Measurements from ENCODE around the gene RUSF1. TPM values are rescaled to one million over a fixed set of nuclear protein-coding genes. Genes with fewer than 3 reads are reported as not detected.

The RUSF1 gene
- total and polyA plus RNA-seq, 8 donors = 21.4 to 171 (median 47.0) TPM

DNA sequence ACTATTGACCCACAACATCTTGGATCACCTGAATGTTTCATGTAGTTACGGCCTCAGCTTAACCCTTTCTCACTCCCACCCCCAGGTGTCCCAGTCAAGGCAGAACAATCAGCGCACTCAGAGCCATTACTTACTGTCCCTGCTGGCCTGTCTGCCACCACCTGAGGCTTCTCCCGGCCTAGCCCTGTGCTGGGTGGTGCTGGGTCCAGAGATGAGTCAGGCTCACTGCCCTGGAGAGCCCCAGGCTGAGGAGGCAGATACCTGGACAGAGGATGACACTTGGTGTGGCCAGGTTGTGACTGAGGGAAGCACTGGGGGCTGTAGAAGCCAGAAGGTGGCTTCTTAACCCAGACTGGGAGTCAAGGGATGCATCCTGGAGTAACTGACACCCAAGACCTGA is 29.2 kb downstream of the RUSF1 start:
- H3K4me3 ChIP-seq = no peak overlapping the region
- DNase-seq = no peak
- peaks cover 23 to 54% (median 39%) of the 10 kb centered on the region in 4 donors for H3K4me1 ChIP-seq
- WGBS, 5 donors = 83 to 90% (median 85%) methylated on average over 3 of the region's 3 CpGs
- H3K27me3 ChIP-seq = no peaks in the 10 kb centered on the region
- H3K9me3 ChIP-seq = no peaks in the 10 kb centered on the region
- no peak overlapping the region for H3K27ac ChIP-seq
- peaks cover 21 to 44% (median 39%) of the 10 kb centered on the region in 4 donors for H3K36me3 ChIP-seq
- TF ChIP-seq POLR2AphosphoS5 (IDR thresholded peaks at IDR 0.05) (no peak), EP300 (IDR thresholded peaks at IDR 0.05) (no peak), POLR2A (IDR thresholded peaks at IDR 0.05) (no peak)
- intact Hi-C loops (cut with DNase I; ENCODE audit: low total_unique reads) = no loop called here

DNA sequence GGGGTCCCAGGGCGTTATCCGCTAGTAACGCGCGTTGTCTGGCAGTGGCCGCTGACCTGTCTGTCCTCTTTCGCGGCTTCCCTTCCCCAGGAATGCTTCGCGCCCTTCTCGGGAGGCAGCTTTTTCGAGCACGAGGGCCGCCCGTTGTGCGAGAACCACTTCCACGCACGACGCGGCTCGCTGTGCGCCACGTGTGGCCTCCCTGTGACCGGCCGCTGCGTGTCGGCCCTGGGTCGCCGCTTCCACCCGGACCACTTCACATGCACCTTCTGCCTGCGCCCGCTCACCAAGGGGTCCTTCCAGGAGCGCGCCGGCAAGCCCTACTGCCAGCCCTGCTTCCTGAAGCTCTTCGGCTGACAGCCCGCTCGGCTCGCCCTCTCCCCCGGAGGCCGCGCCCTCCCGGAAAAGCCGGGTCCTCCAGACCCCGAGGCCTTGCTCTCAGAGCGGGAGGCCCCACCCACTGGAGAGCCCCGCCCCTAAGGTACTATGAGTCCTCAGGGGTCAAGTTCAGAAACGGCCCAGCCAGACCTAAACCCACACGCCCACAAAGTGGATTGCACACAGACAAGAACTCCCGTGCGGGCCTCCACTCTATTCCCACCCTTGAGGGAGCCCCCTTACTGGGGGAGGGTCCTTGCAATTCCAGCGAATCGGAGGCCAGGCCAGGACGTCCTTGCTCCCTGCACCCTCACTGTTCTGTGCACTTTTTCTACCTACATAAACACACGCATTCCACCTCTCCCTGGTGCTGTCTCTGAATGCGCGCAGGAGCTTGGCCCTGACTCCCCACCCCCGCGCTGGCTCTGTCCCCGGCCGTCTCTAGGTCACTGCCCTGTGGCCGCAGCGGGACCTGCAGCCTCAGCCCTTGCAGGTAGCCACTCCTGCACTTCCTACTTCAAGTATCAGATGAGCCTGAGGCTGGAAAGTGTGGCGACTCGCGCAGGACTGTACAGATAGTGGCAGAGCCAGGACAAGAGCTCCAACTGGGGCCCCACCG is 30.7 kb downstream of the RUSF1 start:
- Histone ChIP-seq H3K4me1 (peaks cover 29 to 68% (median 49%) of the 10 kb centered on the region in 4 donors), H3K4me3 (peak overlapping the region; percentile 37 to 59 (median 45)), H3K9me3 (no peaks in the 10 kb centered on the region), H3K36me3 (peaks cover 21 to 51% (median 42%) of the 10 kb centered on the region in 4 donors), H3K27me3 (peaks cover 0 to 4% (median 0%) of the 10 kb centered on the region in 3 donors), H3K27ac (peak overlapping the region; percentile 82 to 93 (median 88))
- 19 to 38% (median 33%) methylated on average over 23 to 67 of the region's 67 CpGs for WGBS, 5 donors
- TF ChIP-seq POLR2AphosphoS5 (IDR thresholded peaks at IDR 0.05) = peak in 1 of 3 donors; percentile 70
- TF ChIP-seq EP300 (IDR thresholded peaks at IDR 0.05) = no peak
- no peak for TF ChIP-seq POLR2A (IDR thresholded peaks at IDR 0.05)
- TF ChIP-seq, protein P1, sequence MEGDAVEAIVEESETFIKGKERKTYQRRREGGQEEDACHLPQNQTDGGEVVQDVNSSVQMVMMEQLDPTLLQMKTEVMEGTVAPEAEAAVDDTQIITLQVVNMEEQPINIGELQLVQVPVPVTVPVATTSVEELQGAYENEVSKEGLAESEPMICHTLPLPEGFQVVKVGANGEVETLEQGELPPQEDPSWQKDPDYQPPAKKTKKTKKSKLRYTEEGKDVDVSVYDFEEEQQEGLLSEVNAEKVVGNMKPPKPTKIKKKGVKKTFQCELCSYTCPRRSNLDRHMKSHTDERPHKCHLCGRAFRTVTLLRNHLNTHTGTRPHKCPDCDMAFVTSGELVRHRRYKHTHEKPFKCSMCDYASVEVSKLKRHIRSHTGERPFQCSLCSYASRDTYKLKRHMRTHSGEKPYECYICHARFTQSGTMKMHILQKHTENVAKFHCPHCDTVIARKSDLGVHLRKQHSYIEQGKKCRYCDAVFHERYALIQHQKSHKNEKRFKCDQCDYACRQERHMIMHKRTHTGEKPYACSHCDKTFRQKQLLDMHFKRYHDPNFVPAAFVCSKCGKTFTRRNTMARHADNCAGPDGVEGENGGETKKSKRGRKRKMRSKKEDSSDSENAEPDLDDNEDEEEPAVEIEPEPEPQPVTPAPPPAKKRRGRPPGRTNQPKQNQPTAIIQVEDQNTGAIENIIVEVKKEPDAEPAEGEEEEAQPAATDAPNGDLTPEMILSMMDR (IDR thresholded peaks at IDR 0.05) = peak in 5 of 7 experiments; percentile 11 to 63 (median 40)
- peak; percentile 86 for DNase-seq
- intact Hi-C loops (cut with DNase I; ENCODE audit: low total_unique reads) = no loop called here

DNA sequence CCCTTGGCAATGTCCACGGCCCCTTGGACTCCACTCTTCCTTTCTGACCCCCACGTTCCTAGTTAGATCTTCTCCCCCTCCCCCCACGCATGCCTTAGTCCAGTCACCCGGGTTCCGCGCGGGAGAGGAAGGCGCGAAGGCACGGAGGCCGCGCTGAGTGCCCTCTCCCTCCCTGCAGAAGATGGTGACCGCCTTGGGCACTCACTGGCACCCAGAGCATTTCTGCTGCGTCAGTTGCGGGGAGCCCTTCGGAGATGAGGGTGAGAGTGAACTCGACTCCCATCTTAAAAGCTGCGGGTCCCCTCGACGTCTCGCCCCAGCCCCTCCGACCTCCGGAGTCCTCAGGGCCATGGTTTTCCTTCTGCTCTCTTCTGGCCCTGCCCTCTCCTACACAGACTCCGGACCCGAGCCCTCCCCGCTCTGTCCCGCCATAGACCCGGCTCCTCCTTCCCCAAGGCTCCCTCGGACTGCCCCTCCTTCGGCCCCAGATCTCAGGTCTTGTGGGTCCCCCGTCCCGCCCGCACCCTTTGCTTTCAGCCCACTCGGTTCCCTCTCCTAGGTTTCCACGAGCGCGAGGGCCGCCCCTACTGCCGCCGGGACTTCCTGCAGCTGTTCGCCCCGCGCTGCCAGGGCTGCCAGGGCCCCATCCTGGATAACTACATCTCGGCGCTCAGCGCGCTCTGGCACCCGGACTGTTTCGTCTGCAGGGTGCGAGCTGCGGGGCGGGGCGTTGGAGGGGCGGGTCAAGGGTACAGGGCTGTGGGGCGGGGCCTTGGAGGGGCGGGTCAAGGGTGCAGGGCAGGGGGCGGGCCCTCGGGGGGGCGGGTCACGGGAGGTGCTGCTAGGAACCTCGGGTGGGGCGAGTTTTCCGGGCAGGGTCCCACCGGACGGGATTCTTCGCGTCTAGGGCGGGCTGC is 31.6 kb downstream of the RUSF1 start:
- Histone ChIP-seq H3K27ac (peak overlapping the region; percentile 82 to 93 (median 88)), H3K4me1 (peaks cover 29 to 78% (median 58%) of the 10 kb centered on the region in 4 donors), H3K9me3 (no peaks in the 10 kb centered on the region), H3K36me3 (peaks cover 21 to 51% (median 42%) of the 10 kb centered on the region in 4 donors), H3K4me3 (peak overlapping the region; percentile 37 to 59 (median 45)), H3K27me3 (peaks cover 0 to 14% (median 0%) of the 10 kb centered on the region in 3 donors)
- 12 to 34% (median 20%) methylated on average over 51 to 68 of the region's 68 CpGs for WGBS, 5 donors
- TF ChIP-seq POLR2AphosphoS5 (IDR thresholded peaks at IDR 0.05) = peak in 2 of 3 donors; percentile 78 to 87
- peak in 1 of 4 donors; percentile 25 for TF ChIP-seq POLR2A (IDR thresholded peaks at IDR 0.05)
- no peak for TF ChIP-seq EP300 (IDR thresholded peaks at IDR 0.05)
- TF ChIP-seq, protein P1 (IDR thresholded peaks at IDR 0.05) = no peak
- peak; percentile 91 to 93 for DNase-seq
- intact Hi-C loops (cut with DNase I; ENCODE audit: low total_unique reads) = no loop called here

DNA sequence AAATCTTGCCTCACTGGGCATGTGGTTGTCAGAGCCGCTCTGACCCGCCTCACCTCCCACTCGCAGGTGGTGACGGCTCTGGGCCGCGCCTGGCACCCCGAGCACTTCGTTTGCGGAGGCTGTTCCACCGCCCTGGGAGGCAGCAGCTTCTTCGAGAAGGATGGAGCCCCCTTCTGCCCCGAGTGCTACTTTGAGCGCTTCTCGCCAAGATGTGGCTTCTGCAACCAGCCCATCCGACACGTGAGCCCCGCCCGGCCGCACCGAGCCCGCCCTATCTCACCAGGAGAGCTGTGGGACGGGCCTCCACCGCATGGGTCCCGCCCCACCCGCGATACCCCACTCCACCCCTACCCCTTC is 32.3 kb downstream of the RUSF1 start:
- Histone ChIP-seq H3K4me3 (peak overlapping the region; percentile 37 to 59 (median 45)), H3K9me3 (no peaks in the 10 kb centered on the region), H3K27ac (peak overlapping the region in 4 of 5 donors; percentile 82 to 93 (median 88)), H3K36me3 (peaks cover 21 to 51% (median 42%) of the 10 kb centered on the region in 4 donors), H3K27me3 (peaks cover 0 to 14% (median 0%) of the 10 kb centered on the region in 3 donors), H3K4me1 (peaks cover 32 to 81% (median 63%) of the 10 kb centered on the region in 4 donors)
- intact Hi-C loops (cut with DNase I; ENCODE audit: low total_unique reads) = no loop called here
- peak; percentile 45 to 62 for DNase-seq
- TF ChIP-seq POLR2A (IDR thresholded peaks at IDR 0.05) (no peak), POLR2AphosphoS5 (IDR thresholded peaks at IDR 0.05) (no peak), EP300 (IDR thresholded peaks at IDR 0.05) (no peak)
- TF ChIP-seq, protein P1 (IDR thresholded peaks at IDR 0.05) = no peak
- WGBS, 5 donors = 31 to 69% (median 47%) methylated on average over 26 of the region's 26 CpGs
